Subcutaneous adipose tissue (tissue), 4 donors: ENCODE results near the gene PPP4R3A. TPM values are rescaled to one million over a fixed set of nuclear protein-coding genes. Genes with fewer than 3 reads are reported as not detected.

ENCODE experiments used
- total RNA-seq, 4 donors: library from RNA; depleted of rRNA; stranded (reverse); fragments of >200 nt; gene quantifications; one replicate each; pipeline ENCODE4 v1.1.0, GENCODE V29; 2016
- TF ChIP-seq, protein P1 (sequence below): fragments of 450-650 bp; IDR thresholded peaks from one replicate; pipeline ENCODE4 v1.5.1; 2016; ENCODE audit warnings: low read depth, mild to moderate bottlenecking, control low read depth, antibody characterized with exemption, moderate library complexity

The PPP4R3A gene
- total RNA-seq, 4 donors from 2014 or later: 57.6 to 93.6 (median 75.6) TPM

DNA sequence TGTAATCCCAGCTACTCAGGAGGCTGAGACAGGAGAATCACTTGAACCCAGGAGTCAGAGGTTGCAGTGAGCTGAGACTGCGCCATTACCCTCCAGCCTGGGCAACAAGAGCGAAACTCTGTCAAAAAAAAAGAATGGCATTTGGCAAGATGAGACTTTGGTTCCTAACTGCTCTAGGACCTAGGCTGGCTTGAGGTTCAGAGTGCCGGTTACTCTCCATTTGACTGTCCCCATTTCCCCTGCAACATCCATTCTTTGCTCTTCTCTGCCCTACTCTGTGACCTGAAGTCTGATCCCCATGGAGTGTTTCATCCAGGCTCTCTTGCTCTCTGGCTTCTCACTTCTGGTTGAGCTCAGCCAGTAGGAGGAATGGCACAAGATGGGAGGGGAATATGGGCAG, 26.2 kb upstream of the PPP4R3A start:
- TF ChIP-seq, protein P1, sequence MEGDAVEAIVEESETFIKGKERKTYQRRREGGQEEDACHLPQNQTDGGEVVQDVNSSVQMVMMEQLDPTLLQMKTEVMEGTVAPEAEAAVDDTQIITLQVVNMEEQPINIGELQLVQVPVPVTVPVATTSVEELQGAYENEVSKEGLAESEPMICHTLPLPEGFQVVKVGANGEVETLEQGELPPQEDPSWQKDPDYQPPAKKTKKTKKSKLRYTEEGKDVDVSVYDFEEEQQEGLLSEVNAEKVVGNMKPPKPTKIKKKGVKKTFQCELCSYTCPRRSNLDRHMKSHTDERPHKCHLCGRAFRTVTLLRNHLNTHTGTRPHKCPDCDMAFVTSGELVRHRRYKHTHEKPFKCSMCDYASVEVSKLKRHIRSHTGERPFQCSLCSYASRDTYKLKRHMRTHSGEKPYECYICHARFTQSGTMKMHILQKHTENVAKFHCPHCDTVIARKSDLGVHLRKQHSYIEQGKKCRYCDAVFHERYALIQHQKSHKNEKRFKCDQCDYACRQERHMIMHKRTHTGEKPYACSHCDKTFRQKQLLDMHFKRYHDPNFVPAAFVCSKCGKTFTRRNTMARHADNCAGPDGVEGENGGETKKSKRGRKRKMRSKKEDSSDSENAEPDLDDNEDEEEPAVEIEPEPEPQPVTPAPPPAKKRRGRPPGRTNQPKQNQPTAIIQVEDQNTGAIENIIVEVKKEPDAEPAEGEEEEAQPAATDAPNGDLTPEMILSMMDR: no peak

DNA sequence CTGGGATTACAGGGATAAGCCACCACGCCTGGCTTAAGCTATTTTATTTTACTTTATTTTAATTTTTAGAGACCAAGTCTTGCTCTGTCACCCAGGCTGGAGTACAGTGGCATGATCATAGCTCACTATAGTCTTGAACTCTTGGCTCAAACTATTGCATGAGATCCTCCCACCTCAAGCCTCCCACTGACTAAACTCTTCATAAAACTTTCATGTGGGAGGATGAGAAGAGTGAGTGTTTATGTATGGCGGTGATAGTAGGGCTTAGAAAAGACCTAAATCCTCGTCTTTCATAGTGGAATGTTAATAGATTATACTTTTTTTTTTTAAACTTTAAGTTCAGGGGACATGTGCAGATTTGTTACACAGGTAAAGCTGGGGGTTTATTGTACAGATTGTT, 23.5 kb upstream of the PPP4R3A start:
- TF ChIP-seq, protein P1: no peak

DNA sequence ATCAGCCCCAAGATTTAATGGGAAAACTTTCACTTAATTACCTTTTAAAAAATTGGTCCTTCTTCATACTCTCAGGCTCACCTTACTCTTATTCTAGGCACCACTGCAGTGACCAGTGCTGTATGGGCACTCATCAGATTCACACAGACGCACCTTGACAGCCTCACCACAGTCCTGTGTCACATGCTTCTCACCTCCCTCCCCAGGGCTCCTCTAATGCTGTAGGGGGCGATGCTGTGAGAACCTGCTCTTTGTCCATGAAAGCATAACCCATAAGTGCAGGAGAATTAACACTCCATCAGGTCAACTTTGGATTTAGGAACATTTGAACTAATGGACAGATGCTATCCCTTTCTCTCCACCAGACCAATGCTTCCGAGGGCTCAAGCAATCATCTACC, 13.9 kb upstream of the PPP4R3A start:
- TF ChIP-seq, protein P1: no peak

DNA sequence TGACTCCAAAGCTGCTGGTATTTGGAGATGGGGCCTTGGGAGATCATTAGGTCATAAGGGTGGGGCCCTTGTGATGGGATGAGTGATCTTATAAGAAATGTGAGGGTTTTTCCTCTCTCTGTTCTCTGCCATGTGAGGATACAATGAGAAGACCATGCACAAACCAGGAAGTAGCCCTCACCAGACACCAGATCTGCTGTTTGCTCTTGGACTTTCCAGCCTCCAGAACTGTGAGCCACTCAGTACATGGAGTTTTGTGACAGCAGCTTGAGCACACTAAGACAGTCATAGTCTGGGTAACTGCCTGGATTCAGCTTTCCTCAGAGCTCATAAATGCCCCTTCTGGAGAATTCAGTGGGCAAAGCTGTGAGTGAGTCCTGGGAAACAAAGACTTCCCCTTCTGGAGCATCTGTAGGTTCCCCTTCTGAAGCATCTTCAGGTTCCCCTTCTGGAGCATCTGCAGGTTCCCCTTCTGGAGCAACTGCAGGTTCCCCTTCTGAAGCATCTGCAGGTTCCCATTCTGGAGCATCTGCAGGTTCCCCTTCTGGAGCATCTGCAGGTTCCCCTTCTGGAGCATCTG, 11.0 kb upstream of the PPP4R3A start:
- TF ChIP-seq, protein P1: no peak

DNA sequence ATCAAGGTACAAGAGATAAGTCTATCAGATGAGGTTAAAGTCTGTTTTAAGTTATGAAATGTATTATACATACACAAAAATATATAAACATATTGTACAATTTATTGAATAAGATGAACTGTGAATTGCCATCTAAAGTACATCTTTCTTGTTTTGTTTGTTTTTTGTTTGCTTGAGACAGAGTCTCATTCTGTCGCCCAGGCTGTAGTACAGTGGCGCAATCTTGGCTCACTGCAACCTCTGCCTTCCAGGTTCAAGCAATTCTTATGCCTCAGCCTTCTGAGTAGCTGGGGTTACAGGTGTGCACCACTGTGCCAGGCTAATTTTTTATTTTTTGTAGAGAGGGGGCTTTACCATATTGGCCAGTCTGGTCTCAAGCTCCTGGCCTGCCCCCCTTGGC, 10.0 kb upstream of the PPP4R3A start:
- TF ChIP-seq, protein P1: no peak

DNA sequence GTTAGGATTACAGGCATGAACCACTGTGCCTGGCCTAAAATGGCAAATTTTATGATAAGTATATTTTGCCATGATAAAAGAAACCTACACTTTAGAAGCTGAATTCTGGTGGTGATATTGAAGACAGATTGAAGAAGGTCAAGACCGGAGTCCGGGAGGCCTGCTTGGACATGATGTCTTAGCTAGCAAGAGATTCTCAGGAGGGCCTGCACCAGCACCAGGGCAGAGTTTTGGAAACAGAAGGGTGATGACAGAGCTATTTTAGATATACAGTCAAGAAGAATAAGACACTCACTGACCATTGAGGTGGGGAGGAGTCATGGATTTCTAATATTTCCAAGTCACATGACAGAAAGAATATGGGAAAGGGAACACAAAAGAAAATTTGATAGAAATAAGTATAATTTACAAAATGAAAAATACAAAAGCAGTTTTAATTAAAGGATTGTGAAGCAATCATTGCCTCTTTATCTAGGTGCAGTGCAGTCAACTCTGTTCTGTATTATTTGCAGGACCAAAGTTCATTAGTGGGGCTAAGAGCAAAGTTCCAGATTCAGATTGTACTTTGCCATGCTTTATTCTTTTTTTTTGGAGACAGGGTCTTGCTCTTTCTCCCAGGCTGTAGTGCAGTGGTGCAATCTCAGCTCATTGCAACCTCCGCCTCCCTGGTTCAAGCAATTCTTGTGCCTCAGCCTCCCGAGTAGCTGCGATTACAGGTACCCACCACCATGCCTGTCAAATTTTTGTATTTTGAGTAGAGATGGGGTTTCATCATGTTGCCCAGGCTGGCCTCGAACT, 9.3 kb upstream of the PPP4R3A start:
- TF ChIP-seq, protein P1: no peak

DNA sequence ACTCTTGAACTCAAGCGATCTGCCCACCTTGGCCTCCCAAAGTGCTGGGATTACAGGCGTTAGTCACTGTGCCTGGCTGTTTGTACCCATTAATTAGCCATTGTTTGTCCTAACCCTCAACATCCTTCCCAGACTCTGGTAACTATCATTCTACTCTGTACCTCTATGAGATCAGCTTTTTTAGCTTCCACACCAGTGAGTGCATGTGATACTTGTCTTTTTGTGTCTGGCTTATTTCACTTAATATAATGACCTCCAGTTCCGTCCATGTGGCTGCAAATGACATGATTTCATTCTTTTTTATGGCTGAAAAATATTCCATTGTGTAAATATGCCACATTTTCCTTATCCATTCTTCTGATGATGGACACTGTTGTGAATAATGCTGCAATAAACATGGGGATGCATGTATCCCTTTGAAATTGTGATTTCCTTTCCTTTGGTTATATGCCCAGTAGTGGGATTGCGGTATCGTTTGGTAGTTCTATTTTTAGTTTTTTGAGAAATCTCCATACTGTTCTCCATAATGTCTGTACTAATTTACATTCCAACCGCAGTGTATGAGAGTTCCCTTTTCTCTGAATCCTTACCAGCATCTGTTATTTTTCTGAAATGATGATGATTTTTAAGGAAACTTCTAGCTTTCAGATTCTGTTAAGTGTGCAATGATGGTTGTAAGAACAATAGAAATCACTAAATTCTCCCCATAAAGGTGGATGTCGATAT, 6.7 kb upstream of the PPP4R3A start:
- TF ChIP-seq, protein P1: no peak
